Panc1 (cell line): ENCODE results near the gene B2M. TPM values are rescaled to one million over a fixed set of nuclear protein-coding genes. Genes with fewer than 3 reads are reported as not detected.

ENCODE experiments used
- ATAC-seq: fragments of 200-7000 bp; cut with Tn5 transposase; 2 replicates; pipeline ENCODE4 v1.9.1; 2020; ENCODE audit warnings: mild to moderate bottlenecking, moderate library complexity
- BruUV-seq: library from RNA; stranded (reverse); fragments of 400-500 nt; replicated peaks from 2 replicates; lab custom pipeline; 2021; lab: Mats Ljungman, UMichigan
- CTCF ChIA-PET: fragments of 300-600 bp; sonication (Branson Sonifier 250); formaldehyde crosslinking; loops from one replicate; lab custom pipeline; 2022; ENCODE audit warnings: antibody characterized with exemption; lab: Charles Lee
- POLR2A ChIA-PET: fragments of 300-600 bp; sonication (Branson Sonifier 250); formaldehyde crosslinking; loops from one replicate; lab custom pipeline; 2022; ENCODE audit warnings: antibody characterized with exemption; lab: Charles Lee
- DNase-seq: peaks from one replicate; pipeline ENCODE4 v3.0.0-alpha.2; 2010; ENCODE audit warnings: low read depth, low spot score
- H3K27ac ChIP-seq: 2 replicates; pipeline ENCODE4 v1.5.1; 2011; ENCODE audit warnings: mild to moderate bottlenecking, low read length, inconsistent platforms
- H3K27me3 ChIP-seq: fragments of 200-500 bp; sonication (Bioruptor generic); 2 replicates; pipeline ENCODE4 v1.6.0; 2014; ENCODE audit warnings: low read length, inconsistent platforms; ENCODE audit not compliant: control insufficient read depth, insufficient read depth
- H3K36me3 ChIP-seq: fragments of 200-500 bp; sonication (Bioruptor generic); 2 replicates; pipeline ENCODE4 v1.5.1; 2014; ENCODE audit warnings: inconsistent platforms, mild to moderate bottlenecking, low read length, moderate library complexity; ENCODE audit not compliant: control insufficient read depth, insufficient read depth
- H3K4me1 ChIP-seq: 2 replicates; pipeline ENCODE4 v1.5.1; 2011; ENCODE audit warnings: inconsistent platforms, mild to moderate bottlenecking, low read length, moderate library complexity; ENCODE audit not compliant: control insufficient read depth, insufficient read depth
- H3K4me3 ChIP-seq, 2 experiments: 2 replicates each; pipeline ENCODE4 v1.5.1; 2011 to 2012; ENCODE audit warnings: low read depth in 2 of 2, low read length in 2 of 2, mild to moderate bottlenecking in 2 of 2, inconsistent platforms in 1 of 2, moderate library complexity in 1 of 2
- H3K9me3 ChIP-seq: fragments of 200-500 bp; sonication (Bioruptor generic); 2 replicates; pipeline ENCODE4 v1.5.1; 2014; ENCODE audit warnings: low read depth, mild to moderate bottlenecking, inconsistent platforms, low read length, moderate library complexity; ENCODE audit not compliant: control insufficient read depth, insufficient read depth
- CTCF ChIP-seq: fragments of 450-650 bp; IDR thresholded peaks from 2 replicates; pipeline ENCODE4 v1.5.1; 2017; ENCODE audit warnings: mild to moderate bottlenecking
- POLR2AphosphoS5 ChIP-seq: IDR thresholded peaks from 2 replicates; pipeline ENCODE4 v1.6.1; 2012; ENCODE audit warnings: mild to moderate bottlenecking, low read depth, low read length, moderate library complexity
- REST ChIP-seq, 2 experiments: IDR thresholded peaks; 2 replicates each; pipeline ENCODE4 v1.6.1; 2011 to 2012; ENCODE audit warnings: low read depth in 2 of 2, control low read depth in 1 of 2, low read length in 1 of 2, mild to moderate bottlenecking in 1 of 2, moderate library complexity in 1 of 2; ENCODE audit not compliant: insufficient read depth in 1 of 2
- SIN3A ChIP-seq: IDR thresholded peaks from 2 replicates; pipeline ENCODE4 v1.6.1; 2012; ENCODE audit warnings: low read depth, mild to moderate bottlenecking, low read length, moderate library complexity, borderline replicate concordance; ENCODE audit not compliant: insufficient read depth
- TCF7L2 ChIP-seq: IDR thresholded peaks from 2 replicates; pipeline ENCODE4 v1.6.1; 2011; ENCODE audit warnings: mild to moderate bottlenecking, low read depth, low read length, inconsistent platforms
- in situ Hi-C: cut with HindIII; loops from 2 replicates; pipeline ENCODE4 v1.10.0; 2016; ENCODE audit warnings: low sequenced_read_pairs, low pct_unique_long_range_greater_than_20kb
- intact Hi-C: fragments of 100-400 bp; cut with micrococcal nuclease; formaldehyde crosslinking; loops from one replicate; pipeline ENCODE4 v1.10.0; 2022; ENCODE audit not compliant: unreplicated experiment
- total RNA-seq: library from RNA; stranded (reverse); gene quantifications from one replicate; pipeline ENCODE4 v1.2.1, GENCODE V29; 2021; ENCODE audit not compliant: unreplicated experiment

B2M gene
- total RNA-seq, 1 experiment from 2014 or later: 914 TPM

DNA sequence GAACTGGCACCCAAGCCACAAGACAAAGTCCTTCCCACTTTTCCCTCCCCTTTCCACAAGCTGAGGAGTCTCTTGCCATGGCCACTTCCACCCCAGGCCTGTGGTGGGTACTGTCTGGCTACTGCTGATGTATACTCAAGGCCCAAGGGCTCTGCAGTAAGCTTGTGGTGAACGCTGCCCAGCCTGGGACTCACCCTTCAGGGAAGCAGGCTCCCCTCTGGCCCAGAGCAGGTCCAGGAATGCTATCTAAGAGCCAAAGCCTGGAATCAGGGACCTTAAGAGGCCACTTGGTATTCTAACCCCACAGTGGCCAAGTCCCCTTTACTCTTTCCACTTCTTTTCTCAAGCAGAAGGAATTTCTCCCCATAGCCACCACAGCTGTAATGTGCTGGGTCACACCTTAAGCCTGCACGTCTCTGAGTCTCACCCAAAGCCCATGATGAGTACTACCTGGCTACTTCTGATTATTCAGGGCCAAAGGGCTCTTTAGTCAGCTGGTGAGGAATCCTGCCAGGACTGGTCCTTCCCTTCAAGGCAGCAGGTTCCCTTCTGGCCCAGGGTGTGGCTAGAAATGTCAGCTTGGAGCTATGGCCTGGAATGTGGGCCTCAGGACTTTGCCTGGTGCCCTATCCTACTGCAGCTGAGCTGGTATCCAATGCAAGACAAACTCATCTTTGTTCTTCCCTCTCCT, 4.2 kb upstream of the B2M start:
- TF ChIP-seq POLR2AphosphoS5: no peak
- TF ChIP-seq REST (IDR thresholded peaks at IDR 0.05; ENCODE audit: insufficient read depth in 1 of 2, low read depth in 2 of 2, low read length in 1 of 2): no peak
- no peak for TF ChIP-seq TCF7L2
- TF ChIP-seq CTCF: no peak
- no peak for TF ChIP-seq SIN3A
- in situ Hi-C loops: no loop called here
- Histone ChIP-seq H3K4me3 (no peak overlapping the region), H3K36me3 (no peaks in the 10 kb centered on the region; the same call in 1 of the 2 replicates), H3K9me3 (no peaks in the 10 kb centered on the region), H3K4me1 (peaks cover 5% of the 10 kb centered on the region; the same call in 1 of the 2 replicates), H3K27me3 (no peaks in the 10 kb centered on the region), H3K27ac (no peak overlapping the region)
- ChIA-PET CTCF (no interaction called here), POLR2A (interaction anchor here (0.6 to 1.9 kb wide), 2 partner anchors 22 to 23 kb away, joined by 4 read pairs; no protein-coding TSS in a partner anchor)
- no TSS peak for BruUV-seq
- no peak for DNase-seq
- intact Hi-C loops: no loop called here
- no peak for ATAC-seq

GRCh38 chr15:44710236-44711095, 851 bp upstream of the B2M start:
- no peaks in the 10 kb centered on the region for H3K27me3 ChIP-seq
- ATAC-seq: peak; percentile 0; the same call in 1 of the 2 replicates
- peak overlapping the region; percentile 76 to 99 for H3K4me3 ChIP-seq
- DNase-seq: no peak
- ChIA-PET CTCF (interaction anchor here (0.6 to 1.3 kb wide), 8 partner anchors 19 to 165 kb away, joined by 3 to 7 read pairs (median 5); partner anchors contain the start of gene SPG11), POLR2A (interaction anchor here (0.5 to 3.8 kb wide), 3 partner anchors 15 to 31 kb away, joined by 3 to 28 read pairs (median 4); no protein-coding TSS in a partner anchor)
- H3K27ac ChIP-seq: peak overlapping the region; percentile 94
- H3K9me3 ChIP-seq: no peaks in the 10 kb centered on the region
- peaks cover 5% of the 10 kb centered on the region for H3K36me3 ChIP-seq
- in situ Hi-C loops: no loop called here
- peaks cover 23% of the 10 kb centered on the region for H3K4me1 ChIP-seq
- BruUV-seq: TSS peak; percentile 83
- intact Hi-C loops: no loop called here
- TF ChIP-seq CTCF (peak; percentile 80), REST (IDR thresholded peaks at IDR 0.05; ENCODE audit: insufficient read depth in 1 of 2, low read depth in 2 of 2, low read length in 1 of 2) (no peak)
